NOMO-1 (cell line): ENCODE data around the gene PTH1R.

Experiments
- DNase-seq, 2 experiments: peaks; one replicate each; lab custom pipeline; 2025; ENCODE audit not compliant: unreplicated experiment in 2 of 2; lab: John Stamatoyannopoulos, UW

Gene PTH1R

GRCh38 chr3:46881596-46882376 is 4.3 kb downstream of the PTH1R start:
- DNase-seq, result no peak

- DNase-seq, result peak; percentile 16 to 21
Observed at GRCh38 chr3:46882377-46883053, 5.0 kb downstream of the PTH1R start.

- DNase-seq, result peak in 1 of 2 experiments; percentile 23
Observed at GRCh38 chr3:46883054-46883829, 5.7 kb downstream of the PTH1R start.

- DNase-seq, result no peak
Observed at GRCh38 chr3:46883830-46884185, 6.3 kb downstream of the PTH1R start.

GRCh38 chr3:46884427-46884826 is 6.9 kb downstream of the PTH1R start:
- no peak for DNase-seq

GRCh38 chr3:46884929-46885328 is 7.4 kb downstream of the PTH1R start:
- no peak for DNase-seq

- no peak for DNase-seq
Observed at GRCh38 chr3:46885612-46886011, 8.1 kb downstream of the PTH1R start.

GRCh38 chr3:46887980-46888494 is 10.5 kb downstream of the PTH1R start:
- DNase-seq, result no peak

GRCh38 chr3:46888705-46889104 is 11.2 kb downstream of the PTH1R start:
- no peak for DNase-seq

GRCh38 chr3:46889381-46890110 is 12.0 kb downstream of the PTH1R start:
- no peak for DNase-seq

GRCh38 chr3:46890132-46890531 is 12.6 kb downstream of the PTH1R start:
- DNase-seq, result no peak

- DNase-seq, result no peak
Observed at GRCh38 chr3:46891132-46891531, 13.6 kb downstream of the PTH1R start.

- peak; percentile 79 to 82 for DNase-seq
Observed at GRCh38 chr3:46892285-46893145, 15.0 kb downstream of the PTH1R start.

- no peak for DNase-seq
Observed at GRCh38 chr3:46893146-46893748, 15.7 kb downstream of the PTH1R start.

GRCh38 chr3:46893763-46894162 is 16.2 kb downstream of the PTH1R start:
- DNase-seq, result no peak

- no peak for DNase-seq
Observed at GRCh38 chr3:46894256-46894655, 16.7 kb downstream of the PTH1R start.

- peak; percentile 18 to 49 for DNase-seq
Observed at GRCh38 chr3:46895204-46895660, 17.7 kb downstream of the PTH1R start.

GRCh38 chr3:46895761-46896160 is 18.2 kb downstream of the PTH1R start:
- DNase-seq, result no peak

- no peak for DNase-seq
Observed at GRCh38 chr3:46896386-46896785, 18.9 kb downstream of the PTH1R start.
